SU-DHL-6 (cell line): Measurements from ENCODE around the gene HOXB7.

Source experiments
- H2AFZ ChIP-seq: fragments of 200-600 bp; sonication (generic); 2 replicates; pipeline ENCODE4 v1.6.1; 2014; ENCODE audit warnings: low read depth, mild to moderate bottlenecking, moderate library complexity, mixed read lengths, antibody characterized with exemption, low read length; ENCODE audit not compliant: severe bottlenecking
- H3F3A ChIP-seq: fragments of 200-600 bp; shearing (Covaris generic); 2 replicates; pipeline ENCODE4 v1.6.0; 2016; ENCODE audit warnings: antibody characterized with exemption, mild to moderate bottlenecking; ENCODE audit not compliant: insufficient read depth
- H3K27ac ChIP-seq: fragments of 200-600 bp; sonication (generic); 2 replicates; pipeline ENCODE4 v1.5.1; 2016; ENCODE audit warnings: low read depth, mild to moderate bottlenecking, low read length, moderate library complexity, mixed read lengths
- H3K27me3 ChIP-seq: fragments of 200-600 bp; sonication (generic), shearing (Covaris generic); 2 replicates; pipeline ENCODE4 v1.6.0; 2014; ENCODE audit warnings: mild to moderate bottlenecking, low read length
- H3K36me3 ChIP-seq: fragments of 200-600 bp; sonication (generic); 2 replicates; pipeline ENCODE4 v1.6.1; 2014; ENCODE audit warnings: mild to moderate bottlenecking, low read length, mixed read lengths
- H3K4me2 ChIP-seq: fragments of 300-600, 200-600 bp; shearing (Covaris generic), sonication (generic); 2 replicates; pipeline ENCODE4 v1.6.0; 2014; ENCODE audit warnings: low read length, low read depth, mild to moderate bottlenecking; ENCODE audit not compliant: poor library complexity, severe bottlenecking
- H3K4me3 ChIP-seq: fragments of 200-600 bp; sonication (generic); 2 replicates; pipeline ENCODE4 v1.5.1; 2014; ENCODE audit warnings: antibody characterized with exemption, low read length, mild to moderate bottlenecking, mixed read lengths; ENCODE audit not compliant: insufficient read depth, poor library complexity, severe bottlenecking
- H3K79me2 ChIP-seq: fragments of 200-600 bp; sonication (generic); 2 replicates; pipeline ENCODE4 v1.6.1; 2014; ENCODE audit warnings: mild to moderate bottlenecking, low read length, moderate library complexity; ENCODE audit not compliant: insufficient read depth
- H3K9ac ChIP-seq: fragments of 200-600 bp; sonication (generic); 2 replicates; pipeline ENCODE4 v1.7.0; 2014; ENCODE audit warnings: mild to moderate bottlenecking, low read length
- H3K9me2 ChIP-seq: fragments of 200-600 bp; sonication (generic); replicated peaks from 2 replicates; pipeline ENCODE4 v1.6.1; 2014; ENCODE audit warnings: low read length; ENCODE audit not compliant: insufficient read depth
- H3K9me3 ChIP-seq: fragments of 200-600 bp; sonication (generic); 2 replicates; pipeline ENCODE4 v1.6.1; 2014; ENCODE audit warnings: low read length, mixed read lengths; ENCODE audit not compliant: insufficient read depth
- H4K20me1 ChIP-seq: fragments of 200-600 bp; sonication (generic); 2 replicates; pipeline ENCODE4 v1.6.1; 2014; ENCODE audit warnings: low read depth, mild to moderate bottlenecking, antibody characterized with exemption, low read length, moderate library complexity, mixed read lengths
- CTCF ChIP-seq: fragments of 200-600 bp; sonication (generic); IDR thresholded peaks from one replicate; pipeline ENCODE4 v1.5.1; 2017; ENCODE audit warnings: antibody characterized with exemption, mild to moderate bottlenecking, low read length, moderate library complexity; ENCODE audit not compliant: insufficient read depth, poor library complexity, severe bottlenecking
- EZH2phosphoT487 ChIP-seq: fragments of 200-600 bp; sonication (generic), shearing (Covaris generic); conservative IDR thresholded peaks from 2 replicates; pipeline ENCODE4 v1.6.1; 2018; ENCODE audit warnings: mild to moderate bottlenecking, antibody characterized with exemption, low read length, moderate library complexity, mixed read lengths

Gene HOXB7

GRCh38 chr17:48613862-48614694 is 3.3 kb upstream of the HOXB7 start:
- H4K20me1 ChIP-seq = no peaks in the 10 kb centered on the region
- H3K9me3 ChIP-seq = no peaks in the 10 kb centered on the region
- no peak overlapping the region for H3K4me2 ChIP-seq
- no peaks in the 10 kb centered on the region for H3F3A ChIP-seq
- H3K79me2 ChIP-seq = no peaks in the 10 kb centered on the region
- H2AFZ ChIP-seq = no peak overlapping the region
- no peaks in the 10 kb centered on the region for H3K9me2 ChIP-seq
- H3K27ac ChIP-seq = no peak overlapping the region
- TF ChIP-seq EZH2phosphoT487 (no peak), CTCF (no peak)
- no peak overlapping the region for H3K4me3 ChIP-seq
- no peaks in the 10 kb centered on the region for H3K36me3 ChIP-seq
- no peak overlapping the region for H3K9ac ChIP-seq
- H3K27me3 ChIP-seq = no peaks in the 10 kb centered on the region

GRCh38 chr17:48612854-48613691 is 2.3 kb upstream of the HOXB7 start:
- Histone ChIP-seq H3K4me2 (no peak overlapping the region), H3F3A (no peaks in the 10 kb centered on the region), H3K79me2 (no peaks in the 10 kb centered on the region), H4K20me1 (no peaks in the 10 kb centered on the region), H3K9ac (no peak overlapping the region), H3K9me3 (no peaks in the 10 kb centered on the region), H2AFZ (no peak overlapping the region), H3K27me3 (no peaks in the 10 kb centered on the region), H3K9me2 (no peaks in the 10 kb centered on the region), H3K36me3 (no peaks in the 10 kb centered on the region), H3K4me3 (no peak overlapping the region), H3K27ac (no peak overlapping the region)
- TF ChIP-seq EZH2phosphoT487 (no peak), CTCF (no peak)

- Histone ChIP-seq H3F3A (no peaks in the 10 kb centered on the region), H3K9me2 (no peaks in the 10 kb centered on the region), H3K27me3 (no peaks in the 10 kb centered on the region), H3K9ac (no peak overlapping the region), H3K4me3 (no peak overlapping the region), H3K36me3 (no peaks in the 10 kb centered on the region), H4K20me1 (no peaks in the 10 kb centered on the region), H3K9me3 (no peaks in the 10 kb centered on the region), H3K27ac (no peak overlapping the region), H3K4me2 (no peak overlapping the region), H3K79me2 (no peaks in the 10 kb centered on the region), H2AFZ (no peak overlapping the region)
- TF ChIP-seq EZH2phosphoT487 (no peak), CTCF (no peak)
Measured at GRCh38 chr17:48612456-48612853, 1.6 kb upstream of the HOXB7 start.
